ENCODE data around the gene TAOK1.
A peak's percentile ranks its signal among the peaks of the same experiment; 100 is the strongest.
"Not testable (repeated sequence)": the region's sequence is repeated elsewhere in the genome, so short reads cannot be mapped to it uniquely, and the experiment has no call there.

The TAOK1 gene

DNA sequence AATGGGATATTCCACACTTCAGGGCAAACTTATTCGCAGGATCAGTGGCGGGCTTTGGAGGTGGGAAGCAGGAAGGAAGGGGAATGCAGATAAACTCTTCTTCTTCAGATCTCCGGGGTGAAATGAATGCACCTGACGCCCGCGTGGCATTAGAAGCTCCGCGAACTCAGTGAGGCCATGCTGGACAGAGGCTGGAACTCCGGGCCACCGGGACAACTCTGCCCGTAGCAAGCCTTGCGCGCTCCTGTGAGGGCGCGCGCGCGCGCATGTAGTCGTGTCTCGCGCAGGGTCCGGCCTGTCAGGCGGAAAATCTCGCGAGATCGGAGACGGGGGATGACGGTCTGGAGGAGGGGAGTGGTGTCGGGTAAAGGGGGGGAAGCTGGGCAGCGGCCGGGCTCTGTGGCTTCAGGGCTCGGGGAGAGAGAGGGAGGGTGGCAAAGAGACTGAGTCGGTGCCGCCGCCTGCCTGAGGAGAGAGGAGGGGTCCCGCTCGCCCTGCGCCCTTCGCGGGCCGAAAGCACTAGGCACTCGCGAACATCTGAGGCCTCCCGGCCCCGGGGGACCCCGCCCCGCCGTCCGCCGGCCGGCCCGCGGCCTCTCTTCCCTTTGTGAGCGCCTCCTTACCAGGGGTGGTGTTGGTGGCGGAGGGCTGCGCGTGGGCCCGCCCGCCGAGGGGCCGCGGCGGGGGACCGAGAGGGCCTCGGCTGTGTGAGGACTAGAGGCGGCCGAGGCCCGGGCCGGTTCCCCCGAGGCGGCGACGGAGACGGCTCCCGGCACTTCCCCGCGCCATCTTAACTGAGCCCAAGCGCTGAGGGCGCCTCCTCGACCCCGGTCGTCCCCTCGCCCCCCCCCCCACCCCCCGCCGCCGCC is at the start of gene TAOK1:
Gene TAOK1, plus strand, starts transcription at position 382 of the 869 bp plus-strand sequence. CDS start 61,186 bp downstream, outside the sequence.
- DNase-seq, result peak; percentile 88

- no peak for DNase-seq
Measured at GRCh38 chr17:29341726-29342125, 48.4 kb upstream of the TAOK1 start.

DNA sequence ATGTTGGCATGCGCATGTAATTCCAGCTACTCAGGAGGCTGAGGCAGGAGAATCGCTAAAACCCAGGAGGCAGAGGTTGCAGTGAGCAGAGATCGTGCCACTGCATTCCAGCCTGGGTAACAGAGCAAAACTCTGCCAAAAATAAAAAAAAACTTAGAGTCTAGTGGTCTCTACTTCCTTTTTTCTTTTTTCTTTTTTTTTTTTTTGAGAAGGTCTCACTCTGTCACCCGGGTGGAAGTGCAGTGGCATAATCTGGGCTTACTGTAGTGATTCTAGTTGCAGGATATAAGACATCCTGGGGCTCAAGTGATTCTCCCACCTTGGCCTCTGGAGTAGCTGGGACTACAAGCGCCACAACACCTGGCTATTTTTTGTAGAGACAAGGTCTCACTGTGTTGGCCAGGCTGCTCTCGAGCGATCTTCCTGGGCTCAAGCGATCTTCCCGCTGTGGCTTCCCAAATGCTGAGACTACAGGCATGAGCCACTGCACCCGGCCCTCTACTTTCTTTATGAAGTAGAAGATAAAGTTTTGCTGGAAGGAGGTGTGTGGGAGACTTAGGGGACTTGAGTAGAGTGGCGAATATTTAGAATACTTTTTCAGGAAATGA is 47.9 kb upstream of the TAOK1 start:
- DNase-seq, result no peak

DNA sequence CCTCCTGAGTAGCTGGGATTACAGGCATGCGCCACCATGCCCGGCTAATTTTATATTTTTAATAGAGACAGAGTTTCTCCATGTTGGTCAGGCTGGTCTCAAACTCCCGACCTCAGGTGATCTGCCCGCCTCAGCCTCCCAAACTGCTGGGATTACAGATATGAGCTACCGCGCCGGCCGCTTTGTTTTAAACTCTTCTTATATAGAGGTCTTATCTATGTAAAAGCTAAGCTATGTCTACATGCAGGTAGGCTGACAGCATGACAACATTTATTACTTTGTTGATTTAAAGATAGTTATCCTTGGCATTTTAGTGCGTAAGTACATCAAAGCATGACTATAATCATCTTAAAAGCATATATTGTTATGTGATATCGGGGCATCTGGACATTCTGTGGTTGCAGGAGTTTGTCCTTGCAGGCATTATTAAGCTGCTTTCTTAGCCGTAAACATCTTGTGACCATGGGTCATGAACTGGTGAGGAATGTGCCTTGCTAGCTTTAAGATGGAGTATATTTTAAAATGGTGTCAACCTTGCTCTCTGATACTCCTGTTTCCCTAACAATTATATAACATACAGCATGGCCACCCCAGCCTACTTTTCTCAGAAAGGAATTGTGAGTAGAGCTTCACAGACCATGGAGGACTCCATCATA is 45.8 kb upstream of the TAOK1 start:
- DNase-seq, result no peak

DNA sequence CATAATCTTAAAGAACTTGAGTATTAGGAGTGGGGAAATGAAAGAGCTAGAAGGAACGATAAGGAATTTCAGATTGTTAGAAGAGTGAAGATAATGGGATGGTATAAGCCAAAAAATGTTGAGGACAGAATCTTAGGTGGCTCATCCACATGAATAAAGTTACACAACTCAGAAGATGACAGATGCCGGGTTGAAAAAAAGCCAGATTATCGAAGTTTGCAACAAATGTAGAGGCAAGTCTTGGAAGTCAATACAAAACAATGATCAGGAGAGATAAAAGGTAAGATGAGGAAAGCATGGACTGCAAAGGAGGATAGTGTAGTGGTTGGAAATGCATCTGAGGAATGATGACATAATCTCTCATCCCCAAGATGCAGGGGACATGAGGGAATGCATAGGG is 45.1 kb upstream of the TAOK1 start:
- no peak for DNase-seq

- not testable (repeated sequence) for DNase-seq
Measured at GRCh38 chr17:29345470-29345869, 44.7 kb upstream of the TAOK1 start.

DNA sequence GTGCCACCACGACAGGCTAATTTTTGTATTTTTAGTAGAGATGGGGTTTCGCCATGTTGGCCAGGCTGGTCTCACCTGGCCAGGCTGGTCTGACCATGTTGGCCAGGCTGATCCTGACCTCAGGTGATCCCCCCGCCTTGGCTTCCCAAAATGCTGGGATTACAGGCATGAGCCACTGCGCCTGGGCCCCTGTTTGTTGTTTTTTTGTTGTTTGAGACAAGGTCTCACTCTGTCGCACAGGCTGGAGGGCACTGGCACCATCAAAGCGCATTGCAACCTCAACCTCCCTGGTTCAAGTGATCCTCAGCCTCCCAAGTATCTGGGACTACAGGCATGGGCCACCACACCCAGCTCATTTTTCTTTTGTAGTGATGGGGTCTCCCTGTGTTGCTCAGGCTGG is 43.7 kb upstream of the TAOK1 start:
- DNase-seq, result no peak

DNA sequence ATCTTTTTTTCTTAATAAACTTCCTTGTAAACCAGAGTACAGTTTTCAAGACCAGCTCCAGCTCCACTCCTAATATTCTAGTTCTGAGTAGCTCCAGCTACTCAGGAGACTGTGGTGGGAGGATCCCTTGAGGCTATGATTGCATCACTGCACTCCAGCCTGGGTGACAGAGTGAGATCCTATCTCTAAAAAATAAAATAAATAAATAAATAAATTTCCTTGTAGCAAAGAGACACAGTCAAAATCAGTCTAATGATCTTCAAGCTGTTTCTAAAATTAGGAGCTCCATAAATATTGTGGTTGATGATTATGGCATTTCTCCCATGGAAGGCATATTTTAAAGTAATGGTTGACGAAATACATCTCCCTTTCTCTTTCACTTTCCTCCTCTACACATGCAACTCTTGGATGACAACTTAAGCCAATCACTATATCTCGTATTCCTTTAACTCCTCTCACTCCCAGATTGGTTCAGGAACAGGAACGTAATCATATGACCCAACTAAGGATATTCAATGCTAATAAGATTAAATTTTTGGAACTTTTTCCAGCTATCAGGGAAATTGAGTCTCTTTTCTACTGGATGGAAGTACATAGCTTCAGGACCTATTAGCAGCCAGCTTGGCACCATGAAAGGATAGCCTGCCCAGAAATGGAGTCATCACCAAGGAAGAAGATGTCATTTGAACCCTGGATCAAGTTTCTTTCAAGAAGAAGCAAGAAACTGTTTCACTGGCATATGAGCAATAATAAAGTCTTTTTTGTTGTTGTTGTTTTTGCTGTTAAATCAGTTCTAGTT is 42.1 kb upstream of the TAOK1 start:
- DNase-seq, result no peak

GRCh38 chr17:29349409-29349808 is 40.8 kb upstream of the TAOK1 start:
- DNase-seq, result no peak

GRCh38 chr17:29352146-29352545 is 38.0 kb upstream of the TAOK1 start:
- DNase-seq, result no peak

DNA sequence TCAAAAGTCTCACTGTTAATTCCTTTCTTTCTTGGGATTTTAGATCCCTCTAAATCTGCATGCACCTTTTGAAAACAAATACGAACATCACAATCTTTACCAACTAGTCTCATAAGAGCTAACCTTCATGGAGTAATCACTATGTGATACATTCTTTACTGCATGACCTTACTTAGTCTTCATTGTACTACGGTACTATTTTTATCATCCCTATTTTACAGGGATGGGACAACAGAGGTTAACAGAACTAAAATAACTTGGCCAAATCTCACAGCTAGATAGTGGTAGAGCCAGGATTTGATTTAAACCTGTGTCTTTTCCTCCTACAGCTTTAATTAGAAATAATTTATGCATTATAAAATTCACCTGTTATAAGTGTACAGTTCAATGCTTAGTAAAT is 32.9 kb upstream of the TAOK1 start:
- DNase-seq, result no peak

DNA sequence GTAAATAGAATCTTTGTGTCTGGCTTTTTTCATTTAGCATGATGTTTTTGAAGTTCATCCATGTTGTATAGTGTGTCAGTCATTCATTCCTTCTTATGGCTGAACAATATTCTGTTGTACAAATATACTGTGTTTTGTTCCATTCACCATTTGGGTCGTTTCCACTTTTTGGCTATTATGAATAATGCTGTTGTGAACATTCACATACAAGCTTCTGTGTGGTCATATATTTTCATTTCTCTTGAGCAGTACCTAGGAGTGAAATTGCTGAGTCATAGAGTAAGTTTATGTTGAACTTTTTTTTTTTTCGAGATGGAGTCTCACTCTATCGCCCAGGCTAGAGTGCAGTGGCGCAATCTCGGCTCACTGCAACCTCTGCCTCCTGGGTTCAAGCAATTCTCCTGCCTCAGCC is 32.3 kb upstream of the TAOK1 start:
- DNase-seq, result no peak

DNA sequence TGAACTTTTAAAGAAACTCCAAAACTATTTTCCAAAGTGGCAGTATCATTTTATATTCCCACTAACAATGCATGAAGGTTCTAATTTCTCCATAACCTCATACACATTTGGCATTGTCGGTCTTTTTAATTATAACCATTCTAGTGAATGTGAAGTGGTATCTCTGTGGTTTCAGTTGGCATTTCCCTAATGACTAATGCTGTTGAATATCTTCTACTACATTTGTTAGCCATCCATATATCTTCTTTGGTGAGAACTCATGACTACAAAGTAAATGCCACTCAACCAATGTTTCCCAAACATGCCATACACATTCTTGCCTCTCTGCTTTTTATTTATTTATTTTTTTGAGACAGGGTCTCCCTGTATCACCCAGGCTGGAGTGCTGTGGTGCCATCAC is 31.7 kb upstream of the TAOK1 start:
- DNase-seq, result no peak

DNA sequence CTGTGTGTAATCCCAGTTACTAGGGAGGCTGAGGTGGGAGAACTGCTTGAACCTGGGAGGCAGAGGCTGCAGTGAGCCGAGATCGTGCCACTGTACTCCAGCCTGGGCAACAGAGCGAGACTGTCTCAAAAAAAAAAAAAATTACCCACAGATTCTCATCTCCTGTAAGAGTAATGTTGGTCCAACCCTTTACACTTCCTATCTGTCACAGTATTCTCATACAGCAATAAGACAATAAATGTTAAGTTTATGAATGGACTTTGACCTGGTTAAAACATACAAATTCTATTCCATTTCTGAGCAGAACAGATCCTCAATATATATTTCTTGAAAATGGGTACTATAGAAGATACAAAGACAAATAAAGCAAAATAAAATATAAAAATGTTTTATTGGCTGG is 30.4 kb upstream of the TAOK1 start:
- DNase-seq, result no peak

DNA sequence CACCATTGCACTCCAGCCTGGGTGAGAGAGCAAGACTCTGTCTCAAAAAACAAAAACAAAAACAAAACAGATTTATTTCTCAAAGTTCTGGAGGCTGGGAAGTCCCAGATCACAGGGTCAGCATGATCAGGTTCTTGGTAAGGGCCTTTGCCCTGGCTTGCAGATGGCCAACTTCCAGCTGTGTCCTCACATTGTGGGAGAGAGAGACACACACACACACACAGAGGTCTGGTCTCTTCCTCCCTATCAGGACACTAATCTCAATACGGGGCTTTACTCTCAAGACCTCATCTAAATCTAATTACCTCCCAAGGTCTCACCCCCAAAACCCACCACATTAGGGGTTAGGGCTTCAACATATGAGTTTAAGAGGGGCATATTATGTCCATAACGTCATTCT is 26.4 kb upstream of the TAOK1 start:
- DNase-seq, result no peak

DNA sequence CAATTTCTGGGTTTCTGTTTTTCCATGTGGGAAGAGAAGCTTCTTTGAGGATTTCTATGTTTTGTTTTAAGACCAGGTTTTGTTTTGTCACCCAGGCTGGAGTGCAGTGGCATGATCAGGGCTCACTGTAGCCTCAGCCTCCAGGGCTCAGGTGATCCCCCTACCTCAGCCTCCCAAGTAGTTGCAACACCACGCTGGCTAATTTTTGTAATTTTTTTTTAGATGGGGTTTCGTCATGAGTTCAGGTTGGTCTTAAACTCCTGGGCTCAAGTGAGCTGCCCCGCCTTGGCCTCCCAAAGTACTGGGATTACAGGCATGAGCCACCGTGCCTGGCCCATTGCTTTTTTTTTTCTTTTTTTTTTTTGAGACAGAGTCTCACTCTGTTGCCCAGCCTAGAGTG is 25.5 kb upstream of the TAOK1 start:
- no peak for DNase-seq

DNA sequence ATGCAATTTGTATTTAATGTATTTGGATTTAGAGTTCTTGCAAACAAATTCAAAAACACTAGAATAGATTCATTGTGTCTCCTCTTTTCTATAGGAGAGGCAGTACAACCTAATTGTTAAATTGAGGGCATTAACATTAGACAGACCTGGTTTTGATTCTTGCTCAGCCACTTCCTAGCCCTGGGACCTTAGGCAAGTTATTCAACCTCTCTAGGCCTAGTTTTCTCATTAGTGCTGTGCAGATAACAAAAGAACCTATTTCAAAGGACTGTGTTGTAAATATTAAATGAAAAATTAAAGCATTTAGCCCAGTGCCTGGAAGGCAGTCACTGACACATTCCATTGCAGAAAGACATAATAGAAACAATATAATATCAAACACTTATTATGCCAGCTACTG is 22.0 kb upstream of the TAOK1 start:
- no peak for DNase-seq

DNA sequence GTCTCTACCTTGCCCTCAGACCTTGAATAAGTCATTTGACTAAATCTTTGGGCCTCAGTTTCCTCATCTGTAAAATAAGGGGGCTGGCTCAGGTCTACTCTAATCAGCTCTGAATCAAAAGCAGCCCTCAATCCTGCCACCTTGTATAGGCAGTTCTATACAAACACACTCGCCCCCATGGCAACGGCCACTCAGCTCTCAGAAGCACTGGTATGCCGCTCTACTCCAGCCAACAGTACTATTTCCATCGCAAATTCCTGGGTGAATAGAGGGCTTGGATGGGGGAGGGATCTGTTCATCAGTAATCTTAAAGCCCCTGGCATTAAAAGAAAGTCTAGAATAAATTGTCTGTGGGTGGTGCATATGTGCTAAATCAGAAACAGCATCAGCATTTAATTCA is 21.2 kb upstream of the TAOK1 start:
- no peak for DNase-seq

- peak; percentile 72 for DNase-seq
Measured at GRCh38 chr17:29369831-29370735, 20.1 kb upstream of the TAOK1 start.

- DNase-seq, result no peak
Measured at GRCh38 chr17:29376667-29377270, 13.4 kb upstream of the TAOK1 start.

DNA sequence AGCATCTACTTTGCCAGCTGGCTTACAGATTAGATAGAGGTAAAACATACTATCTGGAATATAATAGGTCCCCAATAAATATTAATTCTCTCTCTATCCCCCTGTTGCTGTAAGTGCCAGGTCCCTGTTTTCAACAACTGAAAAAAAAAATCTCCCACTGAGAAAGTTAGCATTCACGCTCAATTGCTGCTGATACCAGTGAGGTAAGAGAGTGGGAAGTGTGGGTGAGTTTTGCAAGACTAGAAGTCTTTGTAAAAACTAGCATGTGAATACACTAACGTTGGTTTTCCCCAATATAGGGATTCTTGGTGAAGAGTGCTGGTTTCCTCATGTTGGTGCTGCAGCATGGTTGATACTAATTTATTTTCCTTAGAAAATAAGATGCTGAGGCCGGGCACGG is 11.7 kb upstream of the TAOK1 start:
- DNase-seq, result no peak

All from NCI-H1105 treated with DMSO at 0.1 percent for 48 hours (cell line).